AG09319 (cell line): ENCODE results near the gene GARIN5A.
"Not testable (repeated sequence)": the region's sequence is repeated elsewhere in the genome, so short reads cannot be mapped to it uniquely, and the experiment has no call there.

Experiments used
- DNase-seq: peaks from one replicate; pipeline ENCODE4 v3.0.0-alpha.2; 2010; ENCODE audit warnings: low read depth; ENCODE audit errors: extremely low read depth
- CTCF ChIP-seq: IDR thresholded peaks from 2 replicates; pipeline ENCODE4 v1.5.1; 2011; ENCODE audit warnings: low read depth, mild to moderate bottlenecking, inconsistent platforms, low read length, moderate library complexity

Gene GARIN5A

GRCh38 chr19:50478901-50479715, 2.5 kb upstream of the GARIN5A start:
- TF ChIP-seq CTCF, result peak; percentile 58
- DNase-seq, result peak; percentile 1

- no peak for TF ChIP-seq CTCF
- no peak for DNase-seq
Measured at GRCh38 chr19:50477751-50478515, 1.3 kb upstream of the GARIN5A start.

GRCh38 chr19:50476907-50477238, 225 bp upstream of the GARIN5A start:
- no peak for DNase-seq
- TF ChIP-seq CTCF, result no peak

GRCh38 chr19:50475736-50476223, 868 bp downstream of the GARIN5A start:
- no peak for TF ChIP-seq CTCF
- no peak for DNase-seq

GRCh38 chr19:50475101-50475568, 1.5 kb downstream of the GARIN5A start:
- no peak for DNase-seq
- TF ChIP-seq CTCF, result no peak

GRCh38 chr19:50473336-50473735, 3.3 kb downstream of the GARIN5A start:
- DNase-seq, result not testable (repeated sequence)

GRCh38 chr19:50468818-50469217, 7.8 kb downstream of the GARIN5A start:
- DNase-seq, result no peak
- TF ChIP-seq CTCF, result no peak
